Activated CD4-positive, CD25-positive, alpha-beta regulatory T cell treated with anti-CD3 and anti-CD28 coated beads, Interleukin-2, amount 50 U/mL, for 16 hours (primary cell): Measurements from ENCODE around the gene ZBTB40.

ENCODE experiments used
- DNase-seq: peaks from one replicate; pipeline ENCODE4 v3.0.0-alpha.2; 2020; ENCODE audit warnings: low read depth, low spot score

The ZBTB40 gene

DNA sequence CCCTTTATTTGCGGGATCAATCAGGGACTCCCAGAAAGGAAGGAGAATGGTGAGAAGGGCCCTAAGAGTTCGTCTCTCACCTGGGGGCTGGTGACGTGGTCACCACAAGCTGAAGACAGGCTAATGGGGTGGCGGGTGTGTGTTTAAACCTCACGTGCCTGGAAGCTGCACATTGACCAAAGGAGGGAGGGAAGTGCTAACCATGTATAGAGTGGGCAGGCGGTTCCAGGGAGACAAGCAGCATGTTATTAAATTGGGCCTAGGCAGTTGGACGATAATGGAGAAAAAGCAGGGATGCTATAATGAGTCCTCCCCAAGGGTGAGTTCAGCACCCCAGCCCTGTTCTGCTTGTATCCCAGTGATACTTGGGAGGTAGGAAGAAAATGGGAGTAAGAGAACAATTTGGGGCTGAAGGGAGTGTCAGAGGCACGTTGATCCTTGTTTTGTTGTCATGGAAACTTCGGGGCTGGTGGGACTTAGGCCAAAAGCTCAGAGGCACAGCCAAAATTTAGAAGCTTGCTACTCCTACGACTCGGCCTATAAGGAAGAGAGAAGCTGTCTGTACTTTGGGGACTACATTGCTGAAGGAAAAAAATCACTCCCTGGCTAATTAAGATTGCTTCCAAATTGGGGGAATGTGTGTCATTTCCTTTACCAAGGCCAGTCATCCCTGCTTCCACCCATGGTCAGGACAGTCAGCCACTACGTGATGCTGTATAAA is 78.4 kb downstream of the ZBTB40 start:
- DNase-seq: no peak

DNA sequence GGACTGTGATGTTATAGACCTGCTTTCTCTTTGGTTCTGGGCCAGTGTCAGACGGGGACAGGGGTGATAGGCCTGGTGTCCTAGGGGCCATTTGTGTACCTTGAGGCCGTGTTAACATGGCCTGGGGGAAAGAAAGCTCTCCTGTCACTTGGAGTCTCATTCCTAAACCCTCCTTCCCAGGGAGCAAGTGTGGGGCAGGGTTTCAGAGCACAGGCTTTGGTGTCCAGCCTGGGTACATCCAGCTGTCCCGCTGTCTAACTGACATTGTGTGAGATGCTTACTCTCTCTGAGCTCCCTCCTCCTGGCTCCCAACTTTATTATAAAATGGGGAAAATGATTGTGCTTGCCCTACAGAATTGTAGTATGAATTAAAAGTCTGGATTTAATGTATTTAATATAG is 79.1 kb downstream of the ZBTB40 start:
- no peak for DNase-seq

DNA sequence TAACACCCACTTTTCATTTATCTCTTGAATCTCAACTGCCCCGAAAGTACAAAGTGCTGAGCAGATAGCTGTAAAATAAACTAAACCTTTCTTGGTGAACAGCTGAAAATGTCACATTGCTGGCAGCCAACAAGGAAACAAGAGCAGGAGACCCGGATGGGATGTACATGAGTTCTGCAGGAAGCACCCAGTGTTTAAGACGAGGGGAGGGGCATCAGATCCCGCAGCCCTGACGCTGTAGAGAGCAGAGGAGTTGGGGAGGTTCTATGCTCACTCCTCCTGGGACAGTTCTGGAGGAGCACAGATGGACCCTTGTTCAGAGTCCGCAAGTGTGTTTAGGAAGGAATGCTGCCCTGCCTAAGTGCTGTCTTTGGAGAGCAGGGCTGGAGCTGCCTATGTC is 79.6 kb downstream of the ZBTB40 start:
- DNase-seq: no peak

DNA sequence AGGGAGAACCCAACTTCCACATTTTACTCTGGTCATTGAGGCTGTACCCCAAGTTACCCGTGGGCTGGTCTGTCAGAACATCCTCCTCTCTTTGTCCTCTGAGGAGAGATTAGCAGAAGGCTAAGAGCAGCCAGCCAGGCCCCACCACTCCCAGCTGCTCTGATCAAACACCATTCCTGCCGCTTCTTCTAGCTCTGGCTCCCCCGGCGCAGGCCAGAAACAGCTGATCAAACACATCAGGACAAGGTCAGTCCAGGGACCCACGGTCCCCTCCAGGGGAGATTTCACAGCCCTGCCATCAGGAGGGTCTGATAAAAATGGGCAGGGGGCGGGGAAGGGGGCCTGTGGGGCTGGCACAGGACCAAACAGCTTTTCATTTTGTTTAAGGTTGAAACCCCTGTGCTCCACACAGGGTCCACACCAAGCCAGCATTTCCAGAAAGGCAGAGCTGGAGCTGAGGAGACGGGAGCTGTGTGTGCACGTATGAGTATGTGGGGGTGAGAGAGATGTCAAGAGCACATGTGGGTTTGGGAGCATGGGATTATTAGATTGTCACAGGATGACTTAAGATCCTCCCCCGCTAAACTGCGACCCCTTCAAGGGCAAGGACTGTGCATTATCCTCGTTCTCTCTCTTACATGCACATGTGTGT is 81.7 kb downstream of the ZBTB40 start:
- no peak for DNase-seq

DNA sequence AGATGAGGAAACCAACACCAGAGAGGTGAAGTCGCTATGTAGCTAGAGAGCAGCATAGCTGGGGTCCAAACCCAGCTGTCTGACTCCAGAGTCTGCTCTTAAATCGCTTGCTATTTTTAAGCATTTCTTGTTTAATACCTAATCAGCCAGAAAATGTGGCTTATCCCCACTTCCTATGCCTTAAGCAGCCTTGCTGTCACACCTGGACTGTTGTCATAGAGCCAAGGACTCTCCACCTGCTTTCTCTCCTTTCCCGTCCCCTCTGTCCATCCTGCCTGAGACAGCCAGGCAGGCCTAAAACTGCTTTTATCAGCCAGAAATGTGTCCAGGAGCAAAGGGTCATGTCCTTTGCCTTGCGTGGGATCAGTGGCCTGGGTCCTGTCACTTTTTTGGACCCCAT is 83.3 kb downstream of the ZBTB40 start:
- no peak for DNase-seq

DNA sequence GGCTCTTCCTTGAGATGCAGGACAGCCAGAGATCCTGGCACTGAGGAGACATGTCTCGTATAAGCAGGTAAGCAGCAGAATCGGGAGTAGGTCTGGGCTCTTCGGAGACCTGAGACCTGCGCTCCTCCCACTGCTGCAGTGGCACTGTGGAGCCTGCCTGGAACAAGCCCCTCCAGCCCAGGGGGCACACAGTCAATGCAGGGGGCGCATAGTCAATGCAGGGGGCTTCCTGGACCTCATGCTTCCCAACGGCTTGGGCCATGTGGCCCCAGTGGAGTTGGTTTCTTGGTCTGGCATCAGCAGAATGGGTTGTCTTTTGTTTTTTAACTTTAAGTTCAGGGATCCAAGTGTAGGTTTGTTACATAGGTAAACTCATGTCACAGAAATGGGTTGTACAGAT is 83.7 kb downstream of the ZBTB40 start:
- no peak for DNase-seq

DNA sequence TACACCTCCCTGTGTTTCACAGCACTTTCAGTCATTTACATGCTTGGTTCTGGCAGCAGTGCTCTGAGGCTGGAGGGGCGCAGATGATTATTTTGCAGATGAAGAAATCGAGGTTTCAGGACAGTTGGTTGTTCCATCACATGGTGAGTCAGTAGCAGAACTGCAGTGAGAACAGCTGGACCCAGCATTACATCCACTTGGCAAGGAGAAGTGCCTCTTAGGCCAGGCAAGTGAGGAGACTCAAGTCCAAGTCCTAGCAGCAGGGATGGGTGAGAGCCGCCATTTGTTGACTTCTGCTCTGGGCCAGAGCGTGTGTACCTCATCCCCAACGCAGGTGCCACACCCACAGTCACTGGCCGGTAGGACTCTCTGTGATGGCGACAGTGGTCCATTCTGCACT is 84.9 kb downstream of the ZBTB40 start:
- DNase-seq: no peak

DNA sequence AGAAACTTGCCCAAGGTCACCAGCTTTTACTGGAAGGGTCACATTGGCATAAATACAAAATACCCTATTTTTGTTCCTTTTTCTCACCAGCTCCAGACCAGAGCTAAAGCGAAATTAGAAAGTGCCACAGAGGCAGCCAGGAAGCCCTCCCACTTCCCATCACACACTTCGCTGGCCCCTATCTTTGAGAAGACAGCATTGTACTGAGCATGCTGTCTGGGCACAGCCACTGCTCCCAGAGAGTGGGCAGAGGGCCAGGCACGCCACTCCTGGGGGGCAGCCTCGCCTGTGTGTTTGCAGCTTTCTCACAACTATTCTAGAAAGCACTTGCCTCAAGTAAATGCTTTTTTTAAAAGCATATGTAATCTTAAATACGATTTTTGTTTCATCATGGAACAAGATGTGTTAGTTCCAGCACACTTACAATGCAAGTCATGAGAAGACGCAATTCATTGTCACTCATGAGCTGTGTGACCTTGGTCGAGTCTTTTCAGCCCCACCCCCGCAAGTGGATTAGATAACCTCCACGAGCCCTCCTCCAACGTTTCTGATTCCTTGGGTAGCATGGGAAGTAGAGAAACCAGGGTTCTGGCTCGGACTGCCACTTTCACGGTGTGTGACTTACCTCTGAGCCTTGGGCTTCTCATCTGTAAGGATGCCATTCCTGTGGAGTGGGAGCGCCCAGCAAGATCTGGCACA is 85.9 kb downstream of the ZBTB40 start:
- no peak for DNase-seq

DNA sequence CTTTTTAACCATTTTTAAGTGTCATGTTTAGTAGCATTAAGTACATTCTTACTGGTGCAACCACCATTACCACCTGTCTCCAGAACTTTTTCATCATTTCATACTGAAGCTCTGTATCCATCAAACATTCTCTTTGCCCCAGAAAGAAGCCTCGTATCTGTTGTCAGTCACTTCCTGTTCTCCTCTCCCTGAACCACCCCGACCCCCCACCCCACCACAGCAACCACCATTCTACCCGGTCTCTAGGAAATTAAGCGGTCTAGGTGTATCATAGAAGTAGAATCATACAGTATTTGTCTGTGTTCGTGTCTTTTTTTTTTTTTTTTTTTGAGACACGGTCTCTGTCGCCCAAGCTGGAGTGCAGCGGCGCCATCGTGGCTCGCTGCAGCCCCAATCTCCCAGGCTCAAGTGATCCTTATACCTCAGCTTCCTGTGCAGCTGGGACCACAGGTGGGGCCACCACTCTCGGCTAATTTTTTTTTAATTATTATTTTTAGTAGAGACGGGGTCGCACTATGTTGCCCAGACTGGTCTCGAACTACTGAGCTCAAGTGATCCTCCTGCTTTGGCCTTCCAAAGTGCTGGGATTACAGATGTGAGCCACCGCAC is 88.0 kb downstream of the ZBTB40 start:
- no peak for DNase-seq

DNA sequence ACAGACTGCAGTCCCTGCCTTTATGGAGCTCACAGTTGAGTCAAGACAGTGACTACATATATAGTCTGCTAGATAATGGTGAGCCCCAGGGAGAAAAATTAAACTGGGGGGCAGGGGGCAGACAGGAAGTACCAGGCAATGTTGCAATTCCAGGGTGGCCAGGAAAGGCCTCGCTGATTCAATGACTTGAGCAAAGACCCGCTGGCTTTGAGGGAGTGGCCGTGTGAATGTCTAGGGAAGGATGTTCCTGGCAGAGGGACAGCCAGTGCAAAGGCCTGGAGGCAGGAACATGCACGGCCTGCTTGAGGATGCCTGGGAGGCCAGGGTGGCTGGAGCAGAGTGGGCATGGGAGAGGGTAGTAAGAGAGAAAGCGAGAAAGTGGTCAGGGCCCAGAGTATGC is 88.7 kb downstream of the ZBTB40 start:
- no peak for DNase-seq

DNA sequence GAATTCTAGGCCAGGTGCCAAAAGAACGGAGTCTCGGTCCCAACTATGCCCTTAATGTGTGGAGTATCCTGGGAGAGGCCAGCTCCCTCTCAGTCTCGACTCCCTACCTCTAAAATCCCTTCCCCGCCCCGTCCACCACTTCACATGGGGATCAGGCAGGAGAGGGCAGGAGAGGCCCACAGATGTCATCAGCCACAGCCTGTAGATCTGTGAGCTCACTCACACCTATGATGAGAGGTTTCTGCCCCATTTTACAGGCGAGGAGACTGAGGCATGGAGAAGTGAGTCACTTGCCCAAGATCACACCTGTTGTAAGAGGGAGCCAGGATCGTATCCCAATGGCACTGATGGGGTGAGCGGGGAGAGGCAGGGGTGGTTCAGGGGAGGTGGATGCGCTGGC is 91.2 kb downstream of the ZBTB40 start:
- no peak for DNase-seq

DNA sequence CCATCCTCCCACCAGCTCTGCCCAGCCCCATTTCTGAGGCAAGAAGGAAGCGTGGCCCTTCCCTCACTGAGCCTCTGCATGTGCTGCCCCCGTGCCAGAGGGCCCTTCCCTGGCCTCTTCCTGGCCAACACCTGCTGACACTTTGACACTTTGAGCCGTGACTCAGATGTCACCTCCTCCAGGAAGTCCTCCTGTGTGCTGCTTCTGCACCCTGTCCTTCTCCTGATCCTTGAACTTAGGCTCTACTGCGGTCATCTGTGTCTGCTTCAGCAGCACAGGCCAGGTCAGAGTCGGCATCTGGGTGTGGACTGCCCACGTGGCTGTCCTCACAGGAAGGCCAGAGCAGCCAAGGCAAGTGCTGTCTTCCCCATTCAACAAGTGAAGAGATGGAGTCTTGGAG is 92.0 kb downstream of the ZBTB40 start:
- DNase-seq: no peak

DNA sequence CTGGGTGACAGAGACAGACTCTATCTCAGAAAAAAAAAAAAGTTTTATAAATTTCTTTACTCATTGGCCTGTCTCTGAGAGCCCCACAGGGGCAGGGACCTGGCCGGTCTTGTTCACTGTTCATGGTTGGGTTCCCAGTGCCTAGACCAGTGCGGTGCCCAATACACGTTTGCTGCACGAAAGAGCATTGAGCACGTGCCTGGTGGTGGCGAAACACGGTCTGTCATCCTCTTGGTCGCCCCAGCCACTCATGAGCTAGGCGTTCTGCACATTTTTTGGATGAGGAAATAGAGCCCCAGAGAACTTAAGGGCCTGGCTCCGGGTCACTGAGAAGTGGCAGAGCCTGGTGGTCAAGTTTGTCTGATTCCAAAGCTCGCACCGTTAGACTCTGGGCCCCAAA is 93.0 kb downstream of the ZBTB40 start:
- no peak for DNase-seq

DNA sequence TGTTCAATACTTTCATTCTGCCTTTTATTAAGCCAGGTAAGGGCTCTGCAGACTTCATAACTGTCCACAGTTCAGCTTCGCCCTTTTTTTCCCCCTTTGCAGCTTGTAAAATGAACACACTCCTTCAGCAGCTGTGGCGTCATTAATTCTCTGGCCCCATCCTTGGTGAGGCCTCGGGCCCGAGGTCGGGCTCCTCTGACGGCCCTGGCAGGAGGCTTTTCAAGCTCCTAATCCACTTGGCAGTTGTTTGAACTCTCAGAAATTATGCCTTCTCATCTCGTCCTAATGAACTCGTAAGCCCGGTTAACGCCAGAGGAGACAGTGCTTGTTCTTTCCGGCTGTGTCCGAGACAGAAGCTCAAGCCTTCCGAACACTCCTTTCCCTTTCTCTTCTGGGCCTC is 93.5 kb downstream of the ZBTB40 start:
- no peak for DNase-seq

DNA sequence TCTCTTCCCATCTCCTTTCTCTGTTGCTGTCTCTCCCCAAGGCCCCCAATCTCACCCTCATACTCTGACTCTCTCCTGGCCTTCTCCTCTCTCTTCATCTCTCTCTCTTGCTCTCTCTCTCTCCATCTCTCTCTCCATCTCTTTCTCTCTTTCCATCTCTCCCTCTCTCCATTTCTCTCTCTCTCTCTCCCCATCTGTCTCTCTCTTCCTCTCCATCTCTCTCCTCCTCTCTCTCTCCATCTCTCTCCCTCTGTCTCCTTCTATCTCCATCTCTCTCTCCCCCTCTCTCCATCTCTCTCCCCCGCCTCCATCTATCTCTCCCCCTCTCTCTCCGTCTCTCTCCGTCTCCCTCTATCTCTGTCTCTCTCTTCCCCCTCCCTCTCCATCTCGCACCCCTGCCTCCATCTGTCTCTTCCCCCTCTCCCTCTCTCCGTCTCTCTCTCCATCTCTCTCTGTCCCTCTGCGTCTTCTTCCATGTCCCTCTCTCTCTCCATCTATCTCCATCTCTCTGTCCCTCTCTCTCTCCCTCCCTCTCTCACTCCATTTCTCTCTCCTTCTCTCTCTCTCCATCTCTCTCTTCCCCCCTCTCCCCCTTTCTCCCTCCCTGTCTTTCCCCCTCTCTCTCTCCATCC is 95.7 kb downstream of the ZBTB40 start:
- DNase-seq: no peak

DNA sequence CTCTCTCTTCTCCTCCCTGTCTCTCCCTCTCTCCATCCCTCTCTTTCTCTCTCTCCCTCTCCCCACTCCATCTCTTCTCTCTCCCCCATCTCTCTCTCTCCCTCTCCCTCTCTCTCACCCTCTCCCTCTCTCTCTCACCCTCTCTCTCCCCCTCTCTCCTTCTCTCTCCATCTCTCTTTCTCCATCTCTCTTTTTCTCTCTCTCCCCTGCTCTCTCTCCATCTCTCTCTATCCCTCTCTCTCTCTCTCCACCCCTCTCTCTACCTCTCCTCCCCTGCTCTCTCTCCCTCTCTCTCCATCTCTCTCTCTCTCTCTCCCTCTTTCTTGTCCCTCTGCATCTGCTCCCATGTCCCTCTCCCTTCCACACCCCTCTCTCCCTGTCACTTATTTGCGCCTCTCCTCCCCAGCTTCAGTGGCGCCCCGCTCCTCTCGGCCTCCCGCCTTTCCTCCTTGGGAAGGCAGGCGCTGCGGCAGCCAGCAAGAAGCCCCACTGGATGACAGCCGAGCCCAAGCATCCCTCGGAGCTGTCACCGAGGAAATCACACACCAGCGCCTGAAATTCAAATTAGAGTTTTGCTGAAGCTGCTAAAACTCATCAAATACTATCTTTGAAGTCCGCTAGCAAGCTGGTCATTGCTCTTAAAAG is 96.3 kb downstream of the ZBTB40 start:
- DNase-seq: no peak

DNA sequence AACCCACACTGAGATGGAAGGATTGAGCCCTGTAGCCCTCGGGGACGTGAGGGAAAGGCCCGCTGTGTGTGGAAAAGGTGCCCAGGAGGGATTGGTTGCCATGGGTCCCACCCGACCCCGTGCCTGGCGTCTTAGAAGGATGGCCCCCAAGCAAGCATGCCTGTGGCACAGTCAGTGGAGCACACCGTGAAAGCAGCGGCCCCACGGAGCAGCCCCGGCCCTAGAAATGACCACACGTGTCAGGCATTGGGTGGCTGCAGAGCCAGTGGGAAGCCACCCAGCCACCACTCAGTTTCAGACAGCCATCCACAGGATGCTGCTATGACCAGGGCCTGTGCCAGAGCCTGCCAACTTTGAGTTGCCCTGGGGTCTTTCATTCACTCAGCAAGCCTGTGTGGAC is 98.4 kb downstream of the ZBTB40 start:
- DNase-seq: no peak

DNA sequence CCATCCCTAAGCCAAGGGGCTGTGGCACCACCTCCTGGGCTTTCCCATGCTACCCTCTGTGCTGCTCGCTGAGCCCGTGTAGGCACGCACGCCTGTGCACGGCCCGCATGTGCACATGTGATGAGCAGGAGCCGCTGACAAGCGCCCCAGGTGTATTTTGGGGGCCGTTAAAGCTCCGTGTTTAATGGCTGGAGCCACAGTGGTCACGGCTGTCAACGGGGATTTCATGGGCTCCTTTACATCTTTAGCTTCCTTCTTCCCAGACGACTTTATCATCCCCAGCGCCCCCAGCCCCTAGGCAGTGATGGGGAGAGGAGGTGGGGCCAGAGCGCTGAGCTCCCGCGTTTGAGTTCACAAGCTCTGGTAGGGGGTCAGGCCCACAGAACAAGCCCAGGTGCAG is 99.9 kb downstream of the ZBTB40 start:
- no peak for DNase-seq

DNA sequence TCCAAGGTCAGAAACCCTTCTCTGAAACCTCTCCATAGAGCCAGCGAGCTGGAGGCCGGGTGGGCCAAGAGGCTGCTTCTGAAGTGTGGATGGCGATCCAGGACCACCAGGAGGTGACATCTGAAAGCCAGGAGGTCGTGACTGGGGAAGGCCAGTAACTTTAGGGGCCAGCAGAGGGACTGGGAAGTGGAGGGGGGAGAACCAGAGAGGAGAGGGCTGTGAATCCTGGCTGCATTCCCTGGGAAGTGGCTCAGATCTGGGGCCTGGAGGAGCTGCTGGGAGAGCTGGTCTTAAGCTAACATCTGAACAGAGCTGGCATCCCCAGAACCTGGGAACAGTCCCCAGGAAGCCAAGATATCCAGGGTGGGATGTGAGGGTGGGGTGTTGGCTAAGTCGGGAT is 100.4 kb downstream of the ZBTB40 start:
- no peak for DNase-seq

DNA sequence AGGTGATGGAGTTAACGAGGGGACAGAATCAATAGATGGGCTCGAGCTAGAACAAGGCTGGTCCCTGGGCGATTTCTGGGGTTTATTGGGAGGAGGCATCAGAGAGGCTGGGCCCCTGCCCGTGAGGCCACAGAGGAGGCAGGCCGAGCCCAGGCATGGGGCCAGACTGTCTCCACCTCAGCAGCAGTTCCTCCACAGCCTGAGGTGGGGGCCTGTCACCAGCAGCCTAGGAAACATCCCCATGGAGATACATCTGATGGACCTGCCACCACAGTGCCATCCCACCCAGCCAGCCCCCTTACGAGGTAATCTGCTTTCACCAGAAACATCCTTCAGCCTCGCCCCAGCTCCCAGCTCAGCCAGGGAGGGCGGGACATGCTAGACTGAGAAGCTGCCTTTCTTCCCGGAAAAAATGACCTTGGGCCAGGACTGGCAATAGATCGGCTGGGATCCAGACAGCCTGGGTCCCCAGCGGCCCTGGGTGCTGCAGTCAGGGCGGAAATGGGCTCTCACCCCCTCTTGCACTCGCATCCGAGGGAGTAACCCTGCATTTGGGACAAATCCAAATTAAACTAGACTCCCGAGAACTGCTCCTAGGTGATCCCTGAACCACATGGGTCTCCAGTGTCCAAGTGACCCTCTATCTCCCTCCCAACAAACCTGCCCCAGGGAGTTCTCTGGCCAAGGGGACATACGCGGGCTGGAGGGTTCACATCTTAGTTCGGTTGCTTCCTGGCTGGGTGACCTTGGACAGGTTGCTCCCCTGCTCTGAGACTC is 101.6 kb downstream of the ZBTB40 start:
- no peak for DNase-seq

DNA sequence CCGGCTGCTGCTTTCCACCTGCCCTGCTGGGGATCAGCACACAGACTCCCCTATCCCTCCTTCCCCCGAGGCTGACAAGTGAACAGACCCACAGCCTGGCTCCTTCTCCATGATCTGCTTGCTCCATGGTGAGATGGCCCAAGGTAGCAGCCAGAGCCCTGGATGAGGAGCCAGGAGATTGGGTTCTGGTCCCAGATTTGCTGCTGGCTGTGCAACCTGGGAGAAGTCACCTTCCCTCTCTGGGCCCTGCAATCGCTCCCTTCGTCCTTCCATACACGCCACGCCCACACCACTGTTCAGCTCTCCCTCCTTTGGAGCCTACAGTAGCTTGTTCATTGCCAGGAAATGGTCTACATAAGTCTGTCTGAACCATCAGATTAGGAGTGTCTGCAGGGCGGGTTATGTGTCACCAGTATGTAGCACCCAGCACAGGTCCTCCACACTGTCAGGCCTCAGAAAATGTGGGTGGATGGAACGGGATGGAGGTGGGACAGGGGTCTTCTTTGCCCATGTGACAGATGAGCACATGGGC is 102.4 kb downstream of the ZBTB40 start:
- no peak for DNase-seq
